Keratinocyte (primary cell): Measurements from ENCODE around the gene KLRF2. TPM values are rescaled to one million over a fixed set of nuclear protein-coding genes. Genes with fewer than 3 reads are reported as not detected.

ENCODE experiments used
- DNase-seq: peaks from one replicate; pipeline ENCODE4 v3.0.0-alpha.2; 2011; ENCODE audit warnings: low read depth, missing footprints, low spot score
- FAIRE-seq: peaks from 2 replicates; lab custom pipeline; 2011; peaks lifted over from hg19 to GRCh38; lab: Jason Lieb, UNC
- H2AFZ ChIP-seq: 2 replicates; pipeline ENCODE4 v1.6.0; 2012; ENCODE audit warnings: low read length, control low read depth, inconsistent platforms; ENCODE audit not compliant: control insufficient read depth
- H3K27ac ChIP-seq: 2 replicates; pipeline ENCODE4 v1.5.1; 2011; ENCODE audit warnings: low read length; ENCODE audit not compliant: control insufficient read depth, insufficient read depth
- H3K27me3 ChIP-seq: 3 replicates; pipeline ENCODE4 v1.6.0; 2011; ENCODE audit warnings: low read length; ENCODE audit not compliant: control insufficient read depth, insufficient read depth; ENCODE audit errors: extremely low read depth
- H3K36me3 ChIP-seq, 2 experiments: 2 replicates in 1 of 2; 3 replicates in 1 of 2; pipeline ENCODE4 v1.5.1; 2011; ENCODE audit warnings: low read length in 2 of 2, mild to moderate bottlenecking in 1 of 2; ENCODE audit not compliant: control insufficient read depth in 2 of 2, insufficient read depth in 2 of 2; ENCODE audit errors: extremely low read depth in 1 of 2
- H3K4me1 ChIP-seq: 3 replicates; pipeline ENCODE4 v1.5.1; 2011; ENCODE audit warnings: low read length; ENCODE audit not compliant: control insufficient read depth, insufficient read depth; ENCODE audit errors: extremely low read depth
- H3K4me2 ChIP-seq: 3 replicates; pipeline ENCODE4 v1.6.0; 2011; ENCODE audit warnings: low read depth, low read length; ENCODE audit not compliant: control insufficient read depth, insufficient read depth; ENCODE audit errors: extremely low read depth
- H3K4me3 ChIP-seq, 3 experiments: fragments of 200-600 bp in 1 of 3; sonication (generic) in 1 of 3; 2 replicates in 2 of 3; 3 replicates in 1 of 3; pipeline ENCODE4 v1.5.1; 2011 to 2016; ENCODE audit warnings: low read length in 3 of 3, mild to moderate bottlenecking in 3 of 3, control low read depth in 2 of 3, inconsistent platforms in 1 of 3, low read depth in 1 of 3, mixed read lengths in 1 of 3, mixed run types in 1 of 3, moderate library complexity in 1 of 3; ENCODE audit not compliant: control insufficient read depth in 2 of 3, insufficient read depth in 2 of 3; ENCODE audit errors: extremely low read depth in 1 of 3
- H3K79me2 ChIP-seq: 2 replicates; pipeline ENCODE4 v1.6.0; 2012; ENCODE audit warnings: low read length; ENCODE audit not compliant: control insufficient read depth, insufficient read depth
- H3K9ac ChIP-seq: 3 replicates; pipeline ENCODE4 v1.6.0; 2011; ENCODE audit warnings: low read length; ENCODE audit not compliant: control insufficient read depth, insufficient read depth; ENCODE audit errors: extremely low read depth
- H3K9me1 ChIP-seq: 3 replicates; pipeline ENCODE4 v1.6.0; 2011; ENCODE audit warnings: low read length; ENCODE audit not compliant: control insufficient read depth, insufficient read depth; ENCODE audit errors: extremely low read depth
- H3K9me3 ChIP-seq: 2 replicates; pipeline ENCODE4 v1.5.1; 2012; ENCODE audit warnings: low read depth, low read length; ENCODE audit not compliant: control insufficient read depth
- H4K20me1 ChIP-seq: 3 replicates; pipeline ENCODE4 v1.6.0; 2011; ENCODE audit warnings: low read length; ENCODE audit not compliant: control insufficient read depth, insufficient read depth; ENCODE audit errors: extremely low read depth
- EZH2 ChIP-seq: IDR thresholded peaks from one replicate; pipeline ENCODE4 v1.6.1; 2012; ENCODE audit warnings: inconsistent platforms, mild to moderate bottlenecking, low read length, moderate library complexity
- dilution Hi-C: fragments of 300-500 bp; cut with MboI; formaldehyde crosslinking; loops from one replicate; pipeline ENCODE4 v1.7.0; 2020; ENCODE audit warnings: low sequenced_read_pairs; ENCODE audit not compliant: extremely low pct_ligation_motif_present
- polyA plus RNA-seq, 5 experiments: library from polyadenylated mRNA; depleted of rRNA in 3 of 5; stranded (reverse) in 3 of 5; stranded (forward) in 1 of 5; unstranded in 1 of 5; fragments of >200 nt; gene quantifications; 1 replicate in 1 of 5; 2 replicates in 3 of 5; 3 replicates in 1 of 5; pipeline versions ENCODE4 v1.2.1 to v1.2.3, GENCODE V29; 2011 to 2012; ENCODE audit warnings: missing spikeins in 2 of 5, low read depth in 1 of 5, low replicate concordance in 1 of 5
- TF ChIP-seq, protein P1 (sequence below), 3 experiments: IDR thresholded peaks in 1 of 3; conservative IDR thresholded peaks in 1 of 3; optimal IDR thresholded peaks in 1 of 3; 2 replicates in 2 of 3; 3 replicates in 1 of 3; pipeline versions ENCODE3 to v1.5.1; 2011; ENCODE audit warnings: low read length in 3 of 3, mild to moderate bottlenecking in 3 of 3, moderate library complexity in 2 of 3, control low read depth in 1 of 3, inconsistent platforms in 1 of 3; ENCODE audit not compliant: insufficient read depth in 2 of 3; ENCODE audit errors: extremely low read depth in 1 of 3

KLRF2 gene
- polyA plus RNA-seq, 1 donor (not counting 4 experiments of a cell fraction or from before 2014, with no cell fraction given): not detected

DNA sequence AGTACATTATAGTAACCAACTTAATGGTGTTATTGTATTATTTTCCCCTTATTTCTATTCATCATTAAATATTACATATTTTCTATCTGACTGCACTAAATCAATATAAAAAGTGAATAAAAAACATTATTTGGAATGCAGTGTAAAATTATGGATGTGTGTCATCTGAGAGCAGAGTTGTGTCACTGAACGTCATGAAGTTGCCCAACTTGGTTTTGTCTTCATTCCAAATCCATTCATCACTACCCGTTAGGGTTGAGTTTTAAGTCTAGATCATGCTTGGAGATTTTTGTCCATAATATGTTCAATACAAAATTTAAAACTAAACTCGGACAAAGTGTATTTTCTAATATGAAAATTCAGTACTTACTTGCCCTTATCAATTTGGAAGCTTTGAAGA lies 37.9 kb upstream of the KLRF2 start:
- no peaks in the 10 kb centered on the region for H4K20me1 ChIP-seq
- H3K4me2 ChIP-seq: no peak overlapping the region
- no peak overlapping the region for H3K4me3 ChIP-seq
- no peaks in the 10 kb centered on the region for H3K79me2 ChIP-seq
- no peak for FAIRE-seq
- H3K9me1 ChIP-seq: no peaks in the 10 kb centered on the region
- no peak for TF ChIP-seq EZH2
- TF ChIP-seq, protein P1, sequence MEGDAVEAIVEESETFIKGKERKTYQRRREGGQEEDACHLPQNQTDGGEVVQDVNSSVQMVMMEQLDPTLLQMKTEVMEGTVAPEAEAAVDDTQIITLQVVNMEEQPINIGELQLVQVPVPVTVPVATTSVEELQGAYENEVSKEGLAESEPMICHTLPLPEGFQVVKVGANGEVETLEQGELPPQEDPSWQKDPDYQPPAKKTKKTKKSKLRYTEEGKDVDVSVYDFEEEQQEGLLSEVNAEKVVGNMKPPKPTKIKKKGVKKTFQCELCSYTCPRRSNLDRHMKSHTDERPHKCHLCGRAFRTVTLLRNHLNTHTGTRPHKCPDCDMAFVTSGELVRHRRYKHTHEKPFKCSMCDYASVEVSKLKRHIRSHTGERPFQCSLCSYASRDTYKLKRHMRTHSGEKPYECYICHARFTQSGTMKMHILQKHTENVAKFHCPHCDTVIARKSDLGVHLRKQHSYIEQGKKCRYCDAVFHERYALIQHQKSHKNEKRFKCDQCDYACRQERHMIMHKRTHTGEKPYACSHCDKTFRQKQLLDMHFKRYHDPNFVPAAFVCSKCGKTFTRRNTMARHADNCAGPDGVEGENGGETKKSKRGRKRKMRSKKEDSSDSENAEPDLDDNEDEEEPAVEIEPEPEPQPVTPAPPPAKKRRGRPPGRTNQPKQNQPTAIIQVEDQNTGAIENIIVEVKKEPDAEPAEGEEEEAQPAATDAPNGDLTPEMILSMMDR (optimal IDR thresholded peaks at IDR 0.05 in 1 of 3, IDR thresholded peaks at IDR 0.05 in 1 of 3, conservative IDR thresholded peaks at IDR 0.05 in 1 of 3; ENCODE audit: extremely low read depth in 1 of 3, insufficient read depth in 2 of 3, low read length in 3 of 3): no peak
- H3K9me3 ChIP-seq: no peaks in the 10 kb centered on the region
- no peak for DNase-seq
- H3K4me1 ChIP-seq: no peaks in the 10 kb centered on the region
- no peak overlapping the region for H3K27ac ChIP-seq
- no peak overlapping the region for H2AFZ ChIP-seq
- no peaks in the 10 kb centered on the region for H3K36me3 ChIP-seq
- no peak overlapping the region for H3K9ac ChIP-seq
- H3K27me3 ChIP-seq: no peaks in the 10 kb centered on the region
- dilution Hi-C loops: no loop called here

DNA sequence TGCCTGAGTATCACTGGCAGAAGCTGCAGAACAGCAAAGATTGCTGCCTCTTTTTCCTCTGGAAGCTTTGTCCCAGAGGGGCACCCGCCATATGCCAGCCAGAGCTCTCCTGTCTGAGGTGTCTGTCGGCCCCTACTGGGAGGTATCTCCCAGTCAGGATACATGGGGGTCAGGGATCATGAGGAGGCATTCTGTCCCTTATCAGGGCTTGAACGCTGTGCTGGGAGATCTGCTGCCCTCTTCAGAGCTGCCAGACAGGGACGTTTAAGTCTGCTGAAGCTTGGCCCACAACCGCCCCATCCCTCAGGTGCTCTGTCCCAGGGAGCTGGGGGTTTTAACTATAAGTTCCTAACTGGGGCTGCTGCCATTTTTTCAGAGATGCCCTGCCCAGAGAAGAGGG lies 32.4 kb upstream of the KLRF2 start:
- H3K27me3 ChIP-seq: no peaks in the 10 kb centered on the region
- H3K4me3 ChIP-seq: no peak overlapping the region
- no peak overlapping the region for H3K9ac ChIP-seq
- no peak overlapping the region for H3K27ac ChIP-seq
- H4K20me1 ChIP-seq: no peaks in the 10 kb centered on the region
- dilution Hi-C loops: no loop called here
- H3K36me3 ChIP-seq: peaks cover 0 to 3% of the 10 kb centered on the region in 2 experiments
- TF ChIP-seq, protein P1 (optimal IDR thresholded peaks at IDR 0.05 in 1 of 3, IDR thresholded peaks at IDR 0.05 in 1 of 3, conservative IDR thresholded peaks at IDR 0.05 in 1 of 3; ENCODE audit: extremely low read depth in 1 of 3, insufficient read depth in 2 of 3, low read length in 3 of 3): no peak
- no peak for TF ChIP-seq EZH2
- DNase-seq: no peak
- no peak overlapping the region for H2AFZ ChIP-seq
- no peaks in the 10 kb centered on the region for H3K9me1 ChIP-seq
- FAIRE-seq: no peak
- no peaks in the 10 kb centered on the region for H3K79me2 ChIP-seq
- no peaks in the 10 kb centered on the region for H3K9me3 ChIP-seq
- H3K4me2 ChIP-seq: no peak overlapping the region
- H3K4me1 ChIP-seq: no peaks in the 10 kb centered on the region
